Astrocyte (in vitro differentiated cells and primary cell): ENCODE measurements around the gene POLR1G.

ENCODE experiments used
- EZH2 ChIP-seq: IDR thresholded peaks from 2 replicates; pipeline ENCODE4 v1.6.1; 2012; ENCODE audit warnings: mild to moderate bottlenecking, low read length, inconsistent platforms; ENCODE audit not compliant: insufficient read depth
- TF ChIP-seq, protein P1 (sequence below): IDR thresholded peaks from 2 replicates; pipeline ENCODE4 v1.5.1; 2011; ENCODE audit warnings: low read depth, mild to moderate bottlenecking, inconsistent platforms, low read length, moderate library complexity; ENCODE audit not compliant: insufficient read depth

DNA sequence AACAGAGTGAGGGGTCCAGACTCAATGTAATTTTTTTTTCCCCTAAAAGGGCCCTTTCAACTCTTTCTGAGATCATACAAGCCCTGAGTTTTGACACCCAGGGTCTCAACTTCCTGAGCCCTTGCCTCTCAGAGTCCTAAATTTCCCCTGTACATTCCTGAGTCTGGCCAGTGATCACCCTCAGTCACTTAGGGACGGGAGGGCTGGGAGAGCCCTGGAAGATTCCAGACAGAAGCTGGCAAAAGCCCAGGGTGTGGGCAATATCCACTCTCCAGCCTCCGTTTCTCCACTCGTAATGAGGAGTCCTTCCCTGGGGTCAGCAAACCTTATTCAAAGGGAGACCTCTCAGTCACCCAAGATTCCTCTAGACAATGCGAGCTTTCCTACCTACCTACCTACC is 3.2 kb upstream of the POLR1G start:
- TF ChIP-seq, protein P1, sequence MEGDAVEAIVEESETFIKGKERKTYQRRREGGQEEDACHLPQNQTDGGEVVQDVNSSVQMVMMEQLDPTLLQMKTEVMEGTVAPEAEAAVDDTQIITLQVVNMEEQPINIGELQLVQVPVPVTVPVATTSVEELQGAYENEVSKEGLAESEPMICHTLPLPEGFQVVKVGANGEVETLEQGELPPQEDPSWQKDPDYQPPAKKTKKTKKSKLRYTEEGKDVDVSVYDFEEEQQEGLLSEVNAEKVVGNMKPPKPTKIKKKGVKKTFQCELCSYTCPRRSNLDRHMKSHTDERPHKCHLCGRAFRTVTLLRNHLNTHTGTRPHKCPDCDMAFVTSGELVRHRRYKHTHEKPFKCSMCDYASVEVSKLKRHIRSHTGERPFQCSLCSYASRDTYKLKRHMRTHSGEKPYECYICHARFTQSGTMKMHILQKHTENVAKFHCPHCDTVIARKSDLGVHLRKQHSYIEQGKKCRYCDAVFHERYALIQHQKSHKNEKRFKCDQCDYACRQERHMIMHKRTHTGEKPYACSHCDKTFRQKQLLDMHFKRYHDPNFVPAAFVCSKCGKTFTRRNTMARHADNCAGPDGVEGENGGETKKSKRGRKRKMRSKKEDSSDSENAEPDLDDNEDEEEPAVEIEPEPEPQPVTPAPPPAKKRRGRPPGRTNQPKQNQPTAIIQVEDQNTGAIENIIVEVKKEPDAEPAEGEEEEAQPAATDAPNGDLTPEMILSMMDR: no peak
- TF ChIP-seq EZH2: no peak
